Breast epithelium (tissue), 3 donors: ENCODE data around the gene MAP3K3.

Source experiments
- POLR2A ChIP-seq: fragments of 450-650 bp; IDR thresholded peaks from one replicate; pipeline ENCODE4 v1.6.1; 2016; ENCODE audit warnings: antibody characterized with exemption, mild to moderate bottlenecking, moderate library complexity
- TF ChIP-seq, protein P1 (sequence below), 3 donors: fragments of 450-650 bp; IDR thresholded peaks; one replicate each; pipeline ENCODE4 v1.5.1; 2016 to 2017; ENCODE audit warnings: antibody characterized with exemption in 3 of 3, mild to moderate bottlenecking in 3 of 3, moderate library complexity in 3 of 3

- TF ChIP-seq, protein P1, sequence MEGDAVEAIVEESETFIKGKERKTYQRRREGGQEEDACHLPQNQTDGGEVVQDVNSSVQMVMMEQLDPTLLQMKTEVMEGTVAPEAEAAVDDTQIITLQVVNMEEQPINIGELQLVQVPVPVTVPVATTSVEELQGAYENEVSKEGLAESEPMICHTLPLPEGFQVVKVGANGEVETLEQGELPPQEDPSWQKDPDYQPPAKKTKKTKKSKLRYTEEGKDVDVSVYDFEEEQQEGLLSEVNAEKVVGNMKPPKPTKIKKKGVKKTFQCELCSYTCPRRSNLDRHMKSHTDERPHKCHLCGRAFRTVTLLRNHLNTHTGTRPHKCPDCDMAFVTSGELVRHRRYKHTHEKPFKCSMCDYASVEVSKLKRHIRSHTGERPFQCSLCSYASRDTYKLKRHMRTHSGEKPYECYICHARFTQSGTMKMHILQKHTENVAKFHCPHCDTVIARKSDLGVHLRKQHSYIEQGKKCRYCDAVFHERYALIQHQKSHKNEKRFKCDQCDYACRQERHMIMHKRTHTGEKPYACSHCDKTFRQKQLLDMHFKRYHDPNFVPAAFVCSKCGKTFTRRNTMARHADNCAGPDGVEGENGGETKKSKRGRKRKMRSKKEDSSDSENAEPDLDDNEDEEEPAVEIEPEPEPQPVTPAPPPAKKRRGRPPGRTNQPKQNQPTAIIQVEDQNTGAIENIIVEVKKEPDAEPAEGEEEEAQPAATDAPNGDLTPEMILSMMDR (IDR thresholded peaks at IDR 0.05), result no peak
- TF ChIP-seq POLR2A, result no peak
Measured at GRCh38 chr17:63682441-63682840, 60.2 kb downstream of the MAP3K3 start.
